ENCODE data around the gene ZNF664.

Gene ZNF664

GRCh38 chr12:123948796-123949769 lies 23.9 kb upstream of the ZNF664 start:
- H3K4me3 ChIP-seq (ENCODE audit: extremely low read depth, insufficient read depth, low read length, poor library complexity, severe bottlenecking): no peak overlapping the region
- H3K27ac ChIP-seq (ENCODE audit: low read depth, low read length, severe bottlenecking): no peak overlapping the region
- H3K4me1 ChIP-seq (ENCODE audit: control insufficient read depth, insufficient read depth, low read length, poor library complexity, severe bottlenecking): no peaks in the 10 kb centered on the region
- no peaks in the 10 kb centered on the region for H3K9me3 ChIP-seq (ENCODE audit: control insufficient read depth, low read length)
- 83 to 87% methylated on average over 15 to 19 of the region's 19 CpGs for WGBS, 2 experiments (ENCODE audit: insufficient coverage in 2 of 2)
- H3K36me3 ChIP-seq (ENCODE audit: control insufficient read depth, insufficient read depth, low read length): peaks cover 14% of the 10 kb centered on the region

- Histone ChIP-seq H3K27ac (ENCODE audit: low read depth, low read length, severe bottlenecking) (no peak overlapping the region), H3K36me3 (ENCODE audit: control insufficient read depth, insufficient read depth, low read length) (peaks cover 8% of the 10 kb centered on the region), H3K4me1 (ENCODE audit: control insufficient read depth, insufficient read depth, low read length, poor library complexity, severe bottlenecking) (no peaks in the 10 kb centered on the region), H3K4me3 (ENCODE audit: extremely low read depth, insufficient read depth, low read length, poor library complexity, severe bottlenecking) (no peak overlapping the region), H3K9me3 (ENCODE audit: control insufficient read depth, low read length) (no peaks in the 10 kb centered on the region)
- 92 to 95% methylated on average over 15 of the region's 15 CpGs for WGBS, 2 experiments (ENCODE audit: insufficient coverage in 2 of 2)
These were observed 23.2 kb upstream of the ZNF664 start for GRCh38 chr12:123949770-123950165.

GRCh38 chr12:123950476-123951349 lies 22.3 kb upstream of the ZNF664 start:
- Histone ChIP-seq H3K4me1 (ENCODE audit: control insufficient read depth, insufficient read depth, low read length, poor library complexity, severe bottlenecking) (no peaks in the 10 kb centered on the region), H3K4me3 (ENCODE audit: extremely low read depth, insufficient read depth, low read length, poor library complexity, severe bottlenecking) (no peak overlapping the region)
- WGBS, 2 experiments (ENCODE audit: insufficient coverage in 2 of 2): 95% methylated on average over 14 to 15 of the region's 15 CpGs

GRCh38 chr12:123951467-123951866 lies 21.5 kb upstream of the ZNF664 start:
- H3K9me3 ChIP-seq (ENCODE audit: control insufficient read depth, low read length): no peaks in the 10 kb centered on the region
- 81 to 83% methylated on average over 2 to 4 of the region's 4 CpGs for WGBS, 2 experiments (ENCODE audit: insufficient coverage in 2 of 2)
- no peaks in the 10 kb centered on the region for H3K36me3 ChIP-seq (ENCODE audit: control insufficient read depth, insufficient read depth, low read length)
- no peak overlapping the region for H3K27ac ChIP-seq (ENCODE audit: low read depth, low read length, severe bottlenecking)
- H3K4me1 ChIP-seq (ENCODE audit: control insufficient read depth, insufficient read depth, low read length, poor library complexity, severe bottlenecking): no peaks in the 10 kb centered on the region
- no peak overlapping the region for H3K4me3 ChIP-seq (ENCODE audit: extremely low read depth, insufficient read depth, low read length, poor library complexity, severe bottlenecking)

More at GRCh38 chr12:123950476-123951349, 22.3 kb upstream of the ZNF664 start:
- Histone ChIP-seq H3K9me3 (ENCODE audit: control insufficient read depth, low read length) (no peaks in the 10 kb centered on the region), H3K27ac (ENCODE audit: low read depth, low read length, severe bottlenecking) (no peak overlapping the region), H3K36me3 (ENCODE audit: control insufficient read depth, insufficient read depth, low read length) (no peaks in the 10 kb centered on the region)

DNA sequence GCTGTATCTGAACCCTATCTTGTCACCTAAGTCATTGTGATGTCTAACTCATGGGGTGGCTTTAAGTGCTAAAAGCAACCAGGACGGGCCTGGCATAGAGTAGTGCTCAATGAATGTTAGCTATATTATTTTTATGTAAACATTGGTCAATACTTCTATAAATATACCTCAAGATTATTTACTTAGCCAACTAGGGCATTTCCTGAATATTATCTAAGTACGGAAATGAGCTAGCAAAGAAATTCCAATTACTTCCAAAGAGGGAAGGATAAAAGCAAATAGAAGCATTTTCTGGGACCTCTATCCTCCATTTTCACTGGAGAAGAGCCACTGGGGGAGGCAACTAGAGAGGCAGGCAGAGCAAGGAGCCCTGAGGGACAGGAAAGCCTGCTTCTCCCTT lies 21.0 kb upstream of the ZNF664 start:
- H3K4me1 ChIP-seq (ENCODE audit: control insufficient read depth, insufficient read depth, low read length, poor library complexity, severe bottlenecking): no peaks in the 10 kb centered on the region
- no CpG with 5 or more reads among the region's 2 CpGs for WGBS, 2 experiments (ENCODE audit: insufficient coverage in 2 of 2)
- H3K4me3 ChIP-seq (ENCODE audit: extremely low read depth, insufficient read depth, low read length, poor library complexity, severe bottlenecking): no peak overlapping the region
- H3K27ac ChIP-seq (ENCODE audit: low read depth, low read length, severe bottlenecking): no peak overlapping the region
- no peaks in the 10 kb centered on the region for H3K9me3 ChIP-seq (ENCODE audit: control insufficient read depth, low read length)
- H3K36me3 ChIP-seq (ENCODE audit: control insufficient read depth, insufficient read depth, low read length): no peaks in the 10 kb centered on the region

- WGBS, 2 experiments (ENCODE audit: insufficient coverage in 2 of 2): 96 to 100% methylated on average over 2 to 7 of the region's 10 CpGs
- H3K4me1 ChIP-seq (ENCODE audit: control insufficient read depth, insufficient read depth, low read length, poor library complexity, severe bottlenecking): no peaks in the 10 kb centered on the region
- no peak overlapping the region for H3K27ac ChIP-seq (ENCODE audit: low read depth, low read length, severe bottlenecking)
- no peaks in the 10 kb centered on the region for H3K9me3 ChIP-seq (ENCODE audit: control insufficient read depth, low read length)
- no peaks in the 10 kb centered on the region for H3K36me3 ChIP-seq (ENCODE audit: control insufficient read depth, insufficient read depth, low read length)
- no peak overlapping the region for H3K4me3 ChIP-seq (ENCODE audit: extremely low read depth, insufficient read depth, low read length, poor library complexity, severe bottlenecking)
These were observed 18.2 kb upstream of the ZNF664 start for GRCh38 chr12:123954647-123955350.

- H3K4me3 ChIP-seq (ENCODE audit: extremely low read depth, insufficient read depth, low read length, poor library complexity, severe bottlenecking): no peak overlapping the region
- H3K27ac ChIP-seq (ENCODE audit: low read depth, low read length, severe bottlenecking): no peak overlapping the region
- H3K36me3 ChIP-seq (ENCODE audit: control insufficient read depth, insufficient read depth, low read length): no peaks in the 10 kb centered on the region
- 86 to 97% methylated on average over 7 to 8 of the region's 9 CpGs for WGBS, 2 experiments (ENCODE audit: insufficient coverage in 2 of 2)
- H3K9me3 ChIP-seq (ENCODE audit: control insufficient read depth, low read length): no peaks in the 10 kb centered on the region
- H3K4me1 ChIP-seq (ENCODE audit: control insufficient read depth, insufficient read depth, low read length, poor library complexity, severe bottlenecking): no peaks in the 10 kb centered on the region
These were observed 16.8 kb upstream of the ZNF664 start for GRCh38 chr12:123956249-123956648.

DNA sequence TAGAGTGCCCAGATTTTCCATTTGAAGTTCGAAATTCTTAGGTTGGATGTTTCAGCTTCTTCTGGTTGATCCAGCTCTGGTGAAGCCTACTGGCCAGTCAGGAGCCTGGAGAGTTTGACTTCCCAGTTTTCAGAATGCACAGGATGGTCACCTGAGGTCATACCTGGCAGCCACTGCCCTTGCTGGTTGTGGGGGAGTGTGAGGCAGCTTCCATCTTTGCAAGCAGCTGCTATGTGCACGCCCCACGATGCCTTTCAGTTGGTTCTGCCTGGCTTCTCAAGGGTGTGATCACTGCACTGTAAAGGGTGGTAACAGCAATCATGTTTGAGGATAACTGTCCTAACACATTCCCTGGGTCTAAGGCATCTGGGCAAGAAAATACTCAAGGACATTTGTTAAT lies 15.8 kb upstream of the ZNF664 start:
- H3K27ac ChIP-seq (ENCODE audit: low read depth, low read length, severe bottlenecking): no peak overlapping the region
- H3K4me3 ChIP-seq (ENCODE audit: extremely low read depth, insufficient read depth, low read length, poor library complexity, severe bottlenecking): no peak overlapping the region
- H3K4me1 ChIP-seq (ENCODE audit: control insufficient read depth, insufficient read depth, low read length, poor library complexity, severe bottlenecking): no peaks in the 10 kb centered on the region
- H3K36me3 ChIP-seq (ENCODE audit: control insufficient read depth, insufficient read depth, low read length): no peaks in the 10 kb centered on the region
- 73 to 83% methylated on average over 1 to 3 of the region's 3 CpGs for whole genome bisulfite sequencing, 2 experiments (ENCODE audit: insufficient coverage in 2 of 2)
- no peaks in the 10 kb centered on the region for H3K9me3 ChIP-seq (ENCODE audit: control insufficient read depth, low read length)

- Histone ChIP-seq H3K4me1 (ENCODE audit: control insufficient read depth, insufficient read depth, low read length, poor library complexity, severe bottlenecking) (no peaks in the 10 kb centered on the region), H3K4me3 (ENCODE audit: extremely low read depth, insufficient read depth, low read length, poor library complexity, severe bottlenecking) (no peak overlapping the region), H3K27ac (ENCODE audit: low read depth, low read length, severe bottlenecking) (peak overlapping the region; percentile 13), H3K9me3 (ENCODE audit: control insufficient read depth, low read length) (no peaks in the 10 kb centered on the region), H3K36me3 (ENCODE audit: control insufficient read depth, insufficient read depth, low read length) (peaks cover 4% of the 10 kb centered on the region)
- WGBS, 2 experiments (ENCODE audit: insufficient coverage in 2 of 2): 87% methylated on average over 4 to 5 of the region's 8 CpGs
These were observed 14.6 kb upstream of the ZNF664 start for GRCh38 chr12:123958462-123958861.

DNA sequence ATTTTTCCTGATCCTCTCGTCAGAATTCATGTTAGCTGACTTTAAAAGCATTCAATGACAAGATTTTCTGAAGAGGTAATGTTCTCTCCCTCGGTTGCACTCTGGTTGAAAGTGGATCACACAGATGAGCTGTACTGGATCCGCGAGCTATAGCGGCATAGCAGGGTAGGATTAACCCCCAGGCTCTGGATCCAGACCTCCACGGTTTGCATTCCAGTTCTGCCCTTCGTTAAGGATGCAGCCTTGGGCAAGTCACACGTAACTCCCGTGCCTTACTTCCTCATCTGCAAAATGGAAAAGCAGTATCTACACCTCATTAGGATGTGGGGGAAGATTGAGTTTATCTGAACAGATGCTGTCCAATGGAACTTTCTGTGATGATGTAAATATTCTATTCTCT lies 14.1 kb upstream of the ZNF664 start:
- H3K9me3 ChIP-seq (ENCODE audit: control insufficient read depth, low read length): no peaks in the 10 kb centered on the region
- WGBS, 2 experiments (ENCODE audit: insufficient coverage in 2 of 2): 88 to 91% methylated on average over 6 to 8 of the region's 9 CpGs
- H3K36me3 ChIP-seq (ENCODE audit: control insufficient read depth, insufficient read depth, low read length): peaks cover 4% of the 10 kb centered on the region
- peak overlapping the region; percentile 13 for H3K27ac ChIP-seq (ENCODE audit: low read depth, low read length, severe bottlenecking)
- no peak overlapping the region for H3K4me3 ChIP-seq (ENCODE audit: extremely low read depth, insufficient read depth, low read length, poor library complexity, severe bottlenecking)
- no peaks in the 10 kb centered on the region for H3K4me1 ChIP-seq (ENCODE audit: control insufficient read depth, insufficient read depth, low read length, poor library complexity, severe bottlenecking)
